GOT3 (cell line): Measurements from ENCODE around the gene MBNL1.

ENCODE experiments used
- DNase-seq: peaks from one replicate; lab custom pipeline; 2025; ENCODE audit warnings: mixed read lengths; lab: John Stamatoyannopoulos, UW

The MBNL1 gene

GRCh38 chr3:152253514-152253913 is 15.2 kb upstream of the MBNL1 start:
- DNase-seq: no peak

GRCh38 chr3:152254041-152254440 is 14.7 kb upstream of the MBNL1 start:
- DNase-seq: no peak

GRCh38 chr3:152255290-152255689 is 13.4 kb upstream of the MBNL1 start:
- DNase-seq: no peak

DNA sequence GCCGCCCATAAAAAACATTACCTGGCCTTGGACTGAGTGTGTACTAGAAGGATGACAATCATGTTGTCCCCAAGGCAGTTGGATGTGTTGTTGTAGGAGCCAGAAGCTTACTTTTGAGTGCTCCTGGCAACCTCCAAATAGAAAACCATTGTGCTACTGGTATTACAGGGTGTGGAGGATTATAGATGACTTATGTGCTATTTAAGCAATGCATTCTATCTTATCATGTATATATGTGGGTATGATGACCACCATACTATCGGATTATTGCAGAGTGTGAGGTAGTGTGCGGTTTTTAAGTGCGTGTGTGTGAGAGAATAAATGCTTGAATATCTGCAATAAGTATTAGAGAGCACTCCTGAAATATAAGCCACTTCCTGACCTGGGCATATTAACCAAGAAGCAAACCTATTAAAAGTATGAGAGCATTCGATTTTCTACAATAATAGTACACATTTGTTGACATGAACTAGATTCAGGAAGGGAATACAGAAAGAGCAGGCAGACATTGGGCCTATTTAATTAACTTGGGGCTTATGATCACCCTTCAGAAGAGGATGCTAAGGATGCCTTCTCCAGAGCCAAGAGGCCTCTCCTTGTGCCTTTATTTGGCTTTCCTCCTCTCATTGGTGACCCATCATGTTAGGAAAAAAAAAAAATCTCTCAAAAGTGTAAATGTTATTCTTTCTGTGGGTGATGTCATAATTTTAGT is 11.7 kb upstream of the MBNL1 start:
- no peak for DNase-seq

GRCh38 chr3:152257563-152258035 is 11.1 kb upstream of the MBNL1 start:
- DNase-seq: no peak

DNA sequence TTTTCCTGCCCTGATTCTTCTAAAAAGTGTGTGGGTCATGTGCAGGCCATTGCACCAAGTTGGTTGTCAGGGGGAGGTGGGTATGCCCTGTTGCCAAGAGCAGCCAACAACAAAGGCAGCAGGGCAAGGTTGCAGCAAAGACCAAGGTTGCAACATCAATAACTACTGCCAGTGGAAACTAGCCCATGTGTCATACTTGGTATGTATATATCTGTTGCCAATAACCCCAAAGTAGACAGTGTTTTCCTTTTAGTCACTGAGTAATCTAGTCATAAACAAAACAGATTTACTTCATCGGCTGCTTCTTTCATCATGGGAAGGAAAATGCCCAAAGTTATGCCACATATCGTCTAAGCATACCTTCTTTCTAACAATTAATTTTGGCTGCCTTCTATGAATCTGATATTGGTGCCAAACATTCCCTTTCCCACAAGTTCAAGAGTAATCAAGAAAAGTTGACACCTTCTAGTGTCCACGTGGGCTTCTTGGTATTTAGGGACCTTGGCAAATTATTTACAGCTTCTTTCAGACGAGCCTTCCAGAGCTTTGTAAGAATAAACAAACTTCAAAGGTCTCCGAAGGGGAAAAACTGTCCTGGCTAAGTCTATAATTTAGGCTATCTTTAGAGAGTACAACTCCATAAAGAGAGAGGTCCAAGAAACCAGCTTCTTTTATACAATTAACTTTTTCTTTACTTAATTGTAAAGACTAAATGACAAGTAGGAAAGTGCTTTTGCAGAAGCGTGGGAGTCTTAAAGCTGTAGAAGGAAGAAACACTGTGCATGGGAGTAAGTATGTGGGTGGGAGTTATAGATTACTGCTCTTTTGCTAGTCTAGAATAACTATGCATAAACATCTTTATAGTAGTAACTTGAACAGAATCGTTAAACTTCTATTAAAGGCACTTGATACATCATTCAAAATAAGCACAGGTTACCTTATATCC is 10.0 kb upstream of the MBNL1 start:
- peak; percentile 77 for DNase-seq

GRCh38 chr3:152259468-152259867 is 9.3 kb upstream of the MBNL1 start:
- no peak for DNase-seq

- no peak for DNase-seq
Observed at GRCh38 chr3:152260026-152260425, 8.7 kb upstream of the MBNL1 start.

DNA sequence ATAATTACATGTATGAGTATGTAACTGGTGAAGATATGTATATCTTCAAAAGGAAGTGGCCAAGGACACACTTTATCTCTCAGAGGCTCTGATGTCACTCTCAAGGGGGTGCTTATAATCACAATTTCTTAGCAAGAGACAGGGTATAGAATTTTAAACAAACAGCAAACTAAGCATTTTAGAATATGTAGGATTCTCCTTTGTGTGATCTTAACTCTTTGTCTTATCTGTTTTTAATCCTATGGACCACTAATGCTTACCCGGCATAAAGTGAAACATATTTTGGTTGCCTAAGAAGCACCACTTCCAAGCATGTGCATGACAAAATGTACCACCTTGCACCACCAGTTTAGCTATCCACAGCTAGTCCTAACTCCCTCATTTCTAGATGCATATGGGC is 8.2 kb upstream of the MBNL1 start:
- no peak for DNase-seq

DNA sequence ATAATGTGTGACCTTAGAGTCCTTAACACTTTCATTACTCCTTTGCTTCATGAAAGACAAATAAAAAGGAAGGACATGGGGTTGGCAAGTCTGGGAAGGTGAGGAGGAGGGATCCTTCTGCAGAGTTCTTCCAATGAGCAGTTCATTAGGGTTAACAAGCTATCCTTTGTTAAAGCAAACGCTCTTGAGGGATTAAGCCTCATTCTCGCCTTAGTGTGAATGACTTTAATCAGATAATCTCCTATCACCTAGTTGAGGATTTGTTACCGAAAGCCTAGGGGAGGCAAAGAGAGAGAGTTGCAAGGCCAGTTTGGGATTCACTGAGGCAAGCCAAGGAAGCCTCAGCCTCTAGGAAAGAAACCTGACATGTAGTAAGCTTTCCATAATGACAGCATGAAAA is 7.4 kb upstream of the MBNL1 start:
- DNase-seq: no peak

GRCh38 chr3:152263711-152264110 is 5.0 kb upstream of the MBNL1 start:
- no peak for DNase-seq

DNA sequence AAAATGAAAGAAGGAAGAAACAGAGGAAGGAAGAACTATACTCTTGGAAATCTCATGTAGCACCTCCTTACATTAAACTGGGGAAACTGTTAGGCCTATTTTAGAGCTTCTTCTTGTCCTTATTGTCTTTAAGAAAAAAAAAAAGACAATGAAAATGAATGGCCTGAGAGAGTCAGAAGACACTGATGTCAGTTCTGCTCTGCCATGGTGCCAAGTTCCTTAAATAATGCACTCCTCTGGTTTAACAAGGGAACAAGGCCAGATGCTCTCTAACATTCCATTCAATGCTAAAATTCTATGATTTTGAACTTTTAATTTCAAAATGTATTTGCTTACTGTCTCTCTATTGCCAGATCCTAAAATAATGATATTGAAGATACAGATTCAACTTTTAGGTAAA is 4.4 kb upstream of the MBNL1 start:
- DNase-seq: no peak

GRCh38 chr3:152266221-152266995 is 2.3 kb upstream of the MBNL1 start:
- peak; percentile 44 for DNase-seq

GRCh38 chr3:152267831-152268554 is 736 bp upstream of the MBNL1 start:
- DNase-seq: no peak

DNA sequence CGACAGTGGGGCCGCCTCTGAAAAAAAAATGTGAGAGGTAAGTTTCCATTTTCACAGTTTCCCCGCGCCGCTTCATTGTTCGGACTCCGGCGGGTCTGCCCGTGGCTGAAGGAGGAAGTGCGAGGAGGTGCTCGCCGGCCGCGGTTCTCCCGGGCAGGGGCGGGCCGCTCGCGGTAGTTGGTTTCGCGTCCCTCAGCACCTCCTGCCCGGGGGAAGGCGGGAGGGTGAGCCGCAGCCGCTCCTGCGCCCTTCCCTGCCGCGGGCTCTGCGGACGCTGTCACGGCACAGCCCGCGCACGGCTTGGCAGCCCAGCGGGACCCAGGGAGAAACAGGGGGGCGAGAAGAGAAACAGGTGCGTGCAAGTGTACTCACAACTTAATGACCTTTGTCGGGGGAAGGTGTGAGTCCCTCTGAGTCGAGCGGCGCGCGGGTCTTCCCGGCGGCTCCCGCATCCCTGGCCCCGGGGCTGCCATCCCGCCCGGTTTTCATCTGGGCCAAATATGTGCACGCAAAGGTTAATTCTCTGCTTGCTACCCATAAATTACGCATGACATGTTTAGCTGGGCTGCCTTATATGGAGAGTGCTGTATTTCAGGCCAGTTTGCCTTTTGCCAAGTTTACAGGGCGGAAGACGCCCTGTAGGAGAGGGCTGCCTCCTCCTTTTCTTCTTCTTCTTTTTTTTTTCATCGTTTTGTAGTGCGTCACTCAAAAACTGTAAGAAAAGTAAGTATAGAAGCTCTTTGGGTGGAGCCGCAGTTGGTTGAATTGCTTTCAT is 514 bp downstream of the MBNL1 start:
- DNase-seq: peak; percentile 87

DNA sequence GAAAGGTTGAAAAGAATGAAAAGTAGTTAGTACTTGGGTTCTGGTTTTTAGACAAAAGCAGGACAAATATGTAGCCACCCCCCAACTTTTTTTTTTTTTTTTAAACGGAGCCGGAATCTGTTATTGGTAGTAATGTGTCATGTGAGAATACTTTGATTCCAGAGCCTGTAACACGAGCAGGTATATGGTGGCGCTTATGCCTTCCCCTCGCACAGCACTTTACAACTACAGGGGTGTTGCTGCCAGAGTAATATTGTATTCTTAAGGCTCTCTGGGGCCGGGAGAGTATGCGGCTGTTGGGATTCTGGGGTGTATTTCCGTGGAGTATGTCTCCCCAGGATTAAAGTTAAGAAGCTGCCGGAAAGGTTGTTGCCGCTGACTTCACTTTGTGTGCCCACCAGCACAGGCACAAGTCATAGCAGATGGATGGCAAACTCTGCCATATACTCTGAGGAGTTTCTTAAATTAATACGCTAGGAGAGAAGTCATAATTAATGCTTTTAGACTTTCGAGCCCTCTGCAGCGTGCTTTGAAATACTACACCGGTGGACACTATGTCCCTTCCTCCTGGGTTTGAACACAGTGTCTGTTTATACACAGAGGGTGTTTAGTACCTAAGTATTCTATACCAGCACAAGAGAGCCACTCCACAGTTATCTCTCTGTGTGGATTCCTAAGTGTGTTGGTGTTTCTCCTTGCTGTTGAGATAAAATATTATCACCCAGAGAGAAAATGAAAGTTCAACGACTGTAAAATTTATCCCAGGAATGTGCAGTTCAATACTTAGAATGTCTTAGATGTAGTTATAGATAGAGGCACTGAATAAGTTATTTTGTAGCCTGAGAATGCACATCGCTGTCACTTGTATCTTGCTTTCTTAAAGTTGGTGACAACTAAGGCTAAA is 1.4 kb downstream of the MBNL1 start:
- DNase-seq: no peak

DNA sequence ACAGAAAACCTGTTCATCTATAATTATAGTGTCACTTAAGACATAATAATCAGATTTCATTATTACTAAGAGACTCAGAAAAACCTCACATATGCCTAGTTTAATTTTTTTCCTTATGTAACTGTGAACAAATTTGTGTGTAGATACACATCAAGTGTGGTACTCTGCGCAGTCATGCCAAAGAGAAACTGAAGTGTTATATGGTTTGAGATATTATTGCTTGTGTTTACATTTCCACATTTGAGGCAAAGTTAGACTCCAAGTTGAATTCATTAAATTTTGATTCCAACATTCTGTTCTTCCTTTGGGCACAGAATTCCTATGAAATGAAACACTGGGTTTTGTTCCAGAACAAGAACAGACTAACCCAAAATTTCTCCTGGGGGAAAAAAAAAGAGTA is 2.2 kb downstream of the MBNL1 start:
- no peak for DNase-seq

DNA sequence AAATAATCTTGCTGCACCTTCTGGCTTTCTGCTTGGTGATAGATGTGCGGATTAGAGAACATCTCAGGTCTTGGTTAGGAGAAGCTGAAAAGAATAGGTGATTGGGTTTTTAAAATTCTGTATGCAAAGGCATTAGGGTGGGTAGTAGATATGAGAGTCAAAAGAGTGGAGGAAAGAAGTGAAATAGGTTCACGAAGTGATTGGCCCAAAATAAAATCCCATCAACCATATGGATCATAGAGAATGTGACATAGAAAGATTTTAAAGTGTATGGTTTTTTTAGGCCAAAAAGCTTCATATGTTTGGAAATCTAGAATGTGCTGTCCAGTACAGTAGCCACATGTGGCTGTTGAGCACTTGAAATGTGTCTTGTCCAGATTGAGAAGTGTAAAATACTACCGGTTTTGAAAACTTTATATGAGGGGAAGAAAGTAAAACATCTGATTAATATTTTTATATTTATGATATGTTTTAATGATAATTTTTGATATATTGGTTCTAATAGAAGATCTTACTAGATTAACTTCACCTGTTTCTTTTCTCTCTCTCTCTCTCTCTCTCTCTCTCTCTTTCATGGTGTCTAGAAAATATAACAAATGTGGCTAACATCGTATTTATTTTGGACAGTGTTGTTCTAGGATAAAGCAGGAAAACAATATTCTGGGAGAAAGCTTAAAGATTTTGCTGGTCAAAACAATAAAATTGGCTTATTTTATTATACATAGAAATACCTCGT is 2.9 kb downstream of the MBNL1 start:
- no peak for DNase-seq

- DNase-seq: no peak
Observed at GRCh38 chr3:152272771-152273242, 4.1 kb downstream of the MBNL1 start.
